Measurements from ENCODE around the gene ISM1.

Gene ISM1

DNA sequence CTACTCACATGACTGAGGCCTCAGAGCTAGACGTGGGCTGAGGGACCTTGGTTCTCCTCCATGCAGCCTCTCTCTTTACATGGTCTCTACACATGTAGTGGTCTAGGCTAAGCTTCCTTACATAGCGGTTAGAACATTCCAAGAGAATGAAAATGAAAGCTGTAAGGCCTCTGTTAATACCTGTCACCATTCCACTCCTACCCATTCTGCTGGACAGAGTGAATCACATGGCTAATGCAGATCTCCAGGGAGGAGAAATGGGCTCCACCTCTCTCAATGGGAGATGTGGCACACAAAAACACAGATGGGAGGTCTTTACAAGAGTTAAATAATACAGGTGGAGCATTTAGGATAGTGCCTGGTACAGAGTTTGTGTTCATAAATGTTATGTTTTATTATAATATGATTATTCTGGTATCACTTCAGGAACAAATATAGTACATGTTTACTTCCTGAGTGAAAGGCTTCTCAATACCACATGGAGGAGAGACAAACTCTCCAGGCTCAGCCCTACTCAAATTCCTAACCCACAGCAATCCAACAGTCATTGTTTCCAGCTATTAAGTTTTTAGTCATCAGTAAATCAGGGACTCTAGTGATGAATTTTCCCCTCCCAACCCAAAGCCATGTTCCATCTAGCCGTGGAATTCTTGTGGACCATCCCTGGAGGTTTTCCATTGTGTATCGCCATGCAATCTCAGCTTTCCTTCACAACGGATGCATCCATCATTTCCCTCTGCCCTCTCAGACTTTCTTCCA lies 57.9 kb downstream of the ISM1 start:
- no peak for DNase-seq

DNA sequence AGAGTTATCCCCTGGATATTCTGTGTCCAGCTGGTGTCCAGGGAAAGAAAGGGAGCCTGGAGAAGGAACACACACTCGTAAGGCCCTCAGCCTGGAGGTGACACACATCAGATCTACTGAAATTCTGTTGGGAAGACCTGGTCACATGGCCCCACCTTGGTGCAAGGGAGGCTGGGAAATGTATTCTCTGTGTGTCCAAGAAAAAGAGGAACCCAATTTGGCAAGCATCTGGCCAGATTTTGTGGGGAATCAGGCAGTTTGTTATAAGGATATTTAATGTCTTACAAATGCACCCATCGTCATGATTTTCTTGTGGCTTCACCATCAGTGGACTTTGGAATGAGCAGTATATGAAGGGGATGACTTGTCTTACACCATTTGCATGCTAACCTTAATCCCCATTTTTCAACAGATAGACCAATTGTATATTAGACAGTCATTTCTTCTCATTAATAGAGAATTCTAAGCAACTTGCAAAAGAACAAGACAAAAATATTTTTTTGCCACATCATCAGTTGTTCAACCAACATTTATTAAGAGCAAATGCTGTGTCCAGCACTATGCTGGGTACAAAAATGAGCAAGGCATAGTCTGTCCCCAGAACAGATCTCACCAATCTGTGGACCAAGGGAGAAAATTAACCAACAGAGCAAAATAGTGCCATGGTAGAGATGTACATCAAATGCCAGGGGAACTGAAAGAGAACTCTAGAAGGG lies 59.7 kb downstream of the ISM1 start:
- DNase-seq = no peak

DNA sequence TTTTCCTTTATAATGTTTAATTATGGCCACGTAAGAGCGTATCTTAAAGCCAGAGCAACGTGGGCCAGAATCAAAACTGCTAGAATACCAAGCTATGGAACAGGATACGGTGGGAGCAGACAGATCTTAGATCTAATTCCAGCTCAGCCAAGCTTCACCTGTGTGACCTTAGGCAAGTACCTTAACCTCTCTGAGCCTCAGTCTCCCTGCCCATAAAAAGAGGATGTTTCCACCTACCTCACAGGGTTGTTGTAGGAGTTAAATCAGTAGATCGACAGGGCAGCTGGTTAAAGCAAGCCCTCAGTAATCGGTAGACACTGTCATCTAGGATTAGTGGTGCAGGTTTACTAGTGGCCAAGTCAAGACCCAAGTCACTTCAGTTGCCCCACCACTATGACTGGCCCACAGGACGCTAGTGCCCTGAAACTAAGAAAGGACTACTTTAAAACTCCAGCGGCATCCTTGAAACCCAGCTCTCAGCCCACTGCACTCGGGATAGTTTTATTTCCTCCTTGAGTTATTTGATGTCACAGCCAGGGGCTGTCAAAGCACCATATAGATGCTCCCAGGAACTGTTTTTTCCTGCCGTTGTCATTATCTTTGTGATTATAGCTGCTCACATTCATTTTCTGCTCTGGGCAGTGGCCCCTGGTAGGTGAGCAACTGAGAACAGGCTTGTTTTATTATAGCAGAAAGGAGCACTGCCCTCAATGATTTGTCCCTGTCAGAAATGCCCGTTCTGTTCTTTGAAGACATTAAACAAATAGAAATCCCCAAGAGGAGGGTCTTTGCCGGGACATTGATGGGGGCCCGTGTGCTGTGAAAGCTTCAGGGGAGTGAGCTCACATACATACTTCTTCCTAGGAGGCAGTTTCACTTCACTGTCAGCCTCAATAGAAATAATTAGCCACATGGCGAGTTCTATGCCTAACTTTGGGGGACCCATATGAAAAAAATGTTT lies 63.1 kb downstream of the ISM1 start:
- no peak for DNase-seq

DNA sequence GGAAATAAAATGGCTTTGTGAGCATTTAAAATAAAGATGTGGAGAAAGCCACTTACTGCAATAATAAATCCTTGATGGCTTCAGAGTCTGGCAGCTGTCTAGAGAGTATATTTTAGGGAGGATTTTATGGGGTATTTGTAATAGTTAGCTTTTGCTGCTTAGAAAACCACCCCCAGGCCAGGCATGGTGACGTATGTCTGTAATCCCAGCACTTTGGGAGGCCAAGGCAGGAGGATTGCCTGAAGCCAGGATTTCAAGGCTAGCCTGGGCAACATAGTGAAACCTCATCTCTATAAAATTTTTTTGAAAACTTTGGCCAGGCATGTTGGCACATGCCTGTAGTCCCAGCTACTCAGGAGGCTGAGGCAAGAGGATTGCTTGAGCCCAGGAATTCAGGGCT lies 63.8 kb downstream of the ISM1 start:
- no peak for DNase-seq

GRCh38 chr20:13285408-13285807 lies 64.3 kb downstream of the ISM1 start:
- no peak for DNase-seq

GRCh38 chr20:13286052-13286451 lies 65.0 kb downstream of the ISM1 start:
- DNase-seq = no peak

- DNase-seq = no peak
Observed at GRCh38 chr20:13286607-13287006, 65.5 kb downstream of the ISM1 start.

GRCh38 chr20:13288357-13288756 lies 67.3 kb downstream of the ISM1 start:
- DNase-seq = no peak

DNA sequence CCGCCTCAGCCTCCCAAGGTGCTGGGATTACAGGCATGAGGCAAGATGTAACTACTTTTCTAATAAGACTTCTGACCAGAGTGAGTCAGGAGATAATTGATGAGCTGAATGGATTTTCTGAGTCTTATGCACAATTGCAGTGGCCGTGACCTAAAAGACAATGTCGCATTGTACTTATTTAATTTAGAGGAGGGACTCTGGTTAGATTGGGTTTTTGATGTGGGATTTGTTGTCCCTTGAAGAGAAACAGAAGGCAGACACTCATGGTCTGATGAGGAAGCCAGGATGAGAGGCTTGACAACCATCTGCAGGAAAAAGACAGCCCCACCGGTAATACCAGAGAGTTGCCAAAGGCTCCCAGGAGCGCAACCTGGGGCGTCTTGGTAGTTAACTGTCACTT lies 68.0 kb downstream of the ISM1 start:
- no peak for DNase-seq

- DNase-seq = no peak
Observed at GRCh38 chr20:13290724-13291123, 69.7 kb downstream of the ISM1 start.

DNA sequence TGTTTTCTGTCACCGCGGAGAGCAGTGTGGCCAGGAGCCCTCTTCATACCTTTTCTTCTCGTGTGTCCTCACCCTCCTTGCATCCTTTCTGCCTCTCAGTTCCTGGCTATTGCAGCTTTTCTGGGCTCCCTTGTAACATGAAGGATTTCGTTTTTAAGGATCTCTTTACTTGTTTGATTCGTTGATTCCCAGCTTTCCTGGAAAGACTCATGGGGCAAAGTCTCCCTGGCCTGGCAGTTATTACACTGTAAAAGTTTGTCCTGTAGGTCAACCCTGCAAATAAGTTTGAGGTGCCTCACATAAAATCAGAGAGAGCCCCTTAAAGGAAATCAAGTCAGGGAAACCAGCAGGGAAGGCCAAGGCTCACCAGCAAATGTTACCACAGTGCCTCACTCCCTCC lies 70.1 kb downstream of the ISM1 start:
- no peak for DNase-seq

- DNase-seq = no peak
Observed at GRCh38 chr20:13292201-13292885, 71.3 kb downstream of the ISM1 start.

DNA sequence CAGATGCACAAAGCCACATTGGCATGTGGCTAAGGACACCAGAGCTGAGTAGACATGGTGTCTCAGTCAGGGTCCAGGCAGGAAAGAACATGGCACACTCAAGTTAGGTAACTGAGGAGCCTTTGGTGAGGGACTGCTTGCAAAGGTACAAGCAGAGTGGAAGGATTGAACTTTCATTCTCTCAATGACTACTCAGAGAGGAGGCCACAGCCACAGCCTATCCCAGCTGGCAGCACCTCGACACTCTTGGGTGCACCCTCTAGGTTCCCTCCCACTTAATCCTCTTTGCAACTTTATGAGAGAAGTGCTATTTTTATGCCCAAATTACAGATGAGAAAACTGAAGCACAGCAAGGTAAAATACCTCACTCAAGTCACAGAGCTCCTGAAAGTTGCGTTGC lies 73.4 kb downstream of the ISM1 start:
- no peak for DNase-seq

DNA sequence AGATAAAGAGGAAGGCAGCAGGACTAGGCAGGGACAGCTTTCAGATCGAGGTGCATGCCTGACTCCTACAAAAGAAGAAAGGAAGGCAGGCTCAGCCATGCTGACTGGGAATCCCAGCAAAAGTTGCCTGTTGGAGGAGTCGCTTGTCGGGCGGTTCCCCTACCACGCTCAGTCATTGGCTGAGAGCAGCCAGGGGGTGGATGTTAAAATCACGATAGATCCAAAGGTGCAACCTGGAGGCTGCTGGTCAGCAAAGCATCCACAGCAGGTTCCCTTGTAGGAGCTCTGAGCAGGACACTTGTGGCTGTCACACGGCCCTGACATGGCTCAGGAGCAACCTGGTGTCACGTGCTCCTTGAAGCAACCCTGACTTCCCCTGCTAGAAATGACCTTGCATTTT lies 74.6 kb downstream of the ISM1 start:
- DNase-seq = no peak

DNA sequence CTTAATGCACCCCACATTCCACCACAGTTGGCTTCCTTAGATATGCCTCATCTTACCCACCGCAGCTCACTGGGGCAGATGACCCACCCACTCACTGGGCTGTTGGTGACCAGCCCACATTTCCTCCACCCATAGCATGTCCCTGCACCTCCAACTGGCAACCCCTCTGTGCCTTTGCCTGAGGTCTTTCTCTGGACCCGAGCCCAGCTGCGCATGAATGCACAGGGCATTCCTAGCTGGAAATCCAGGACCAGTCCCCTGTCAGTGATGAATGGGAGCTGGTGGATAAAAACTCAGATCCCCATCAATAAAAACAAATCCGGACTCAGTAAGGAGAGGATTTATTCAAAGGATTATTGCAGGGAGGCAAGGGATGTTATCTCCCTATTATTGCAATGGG lies 75.0 kb downstream of the ISM1 start:
- DNase-seq = no peak

- DNase-seq = no peak
Observed at GRCh38 chr20:13297147-13297899, 76.2 kb downstream of the ISM1 start.

- no peak for DNase-seq
Observed at GRCh38 chr20:13298692-13299373, 77.8 kb downstream of the ISM1 start.

GRCh38 chr20:13299401-13299800 lies 78.3 kb downstream of the ISM1 start:
- no peak for DNase-seq

GRCh38 chr20:13301596-13301995 lies 80.5 kb downstream of the ISM1 start:
- DNase-seq = no peak
